H9 (cell line): Measurements from ENCODE around the gene ILDR1. TPM values are rescaled to one million over a fixed set of nuclear protein-coding genes. Genes with fewer than 3 reads are reported as not detected.

Source experiments
- DNase-seq: peaks from one replicate; pipeline ENCODE4 v3.0.0-alpha.2; 2017
- H2AFZ ChIP-seq: one replicate; pipeline ENCODE4 v1.6.1; 2013; ENCODE audit warnings: mild to moderate bottlenecking, low read length, control low read depth, moderate library complexity
- H2AK5ac ChIP-seq: 2 replicates; pipeline ENCODE4 v1.6.1; 2013; ENCODE audit warnings: low read length, control low read depth, mixed read lengths; ENCODE audit not compliant: insufficient read length
- H2BK120ac ChIP-seq: one replicate; pipeline ENCODE4 v1.6.1; 2013; ENCODE audit warnings: low read depth, mild to moderate bottlenecking, low read length, control low read depth, inconsistent platforms; ENCODE audit not compliant: poor library complexity, severe bottlenecking
- H2BK12ac ChIP-seq: 2 replicates; pipeline ENCODE4 v1.6.1; 2013; ENCODE audit warnings: low read length, control low read depth, mixed read lengths, low read depth; ENCODE audit not compliant: insufficient read length
- H2BK15ac ChIP-seq: 2 replicates; pipeline ENCODE4 v1.6.1; 2013; ENCODE audit warnings: low read depth, low read length, control low read depth
- H2BK20ac ChIP-seq: one replicate; pipeline ENCODE4 v1.6.1; 2013; ENCODE audit warnings: low read depth, mild to moderate bottlenecking, low read length, control low read depth, inconsistent platforms; ENCODE audit not compliant: poor library complexity, severe bottlenecking
- H2BK5ac ChIP-seq: 2 replicates; pipeline ENCODE4 v1.6.1; 2013; ENCODE audit warnings: low read length, control low read depth, mixed read lengths; ENCODE audit not compliant: insufficient read length
- H3K14ac ChIP-seq: 2 replicates; pipeline ENCODE4 v1.6.1; 2013; ENCODE audit warnings: low read length, control low read depth; ENCODE audit not compliant: insufficient read depth
- H3K18ac ChIP-seq: 2 replicates; pipeline ENCODE4 v1.6.1; 2013; ENCODE audit warnings: low read depth, mild to moderate bottlenecking, mixed read lengths, low read length, control low read depth; ENCODE audit not compliant: insufficient read length
- H3K23ac ChIP-seq: 2 replicates; pipeline ENCODE4 v1.6.1; 2013; ENCODE audit warnings: low read length, control low read depth, mixed read lengths, low read depth; ENCODE audit not compliant: insufficient read length
- H3K23me2 ChIP-seq: 2 replicates; pipeline ENCODE4 v1.6.1; 2013; ENCODE audit warnings: low read depth, mild to moderate bottlenecking, mixed read lengths, low read length, control low read depth; ENCODE audit not compliant: insufficient read length, poor library complexity, severe bottlenecking
- H3K27ac ChIP-seq: 2 replicates; pipeline ENCODE4 v1.5.1; 2013; ENCODE audit warnings: low read length, control low read depth, mixed read lengths, low read depth; ENCODE audit not compliant: insufficient read length
- H3K27me3 ChIP-seq: 2 replicates; pipeline ENCODE4 v1.6.1; 2013; ENCODE audit warnings: low read length, control low read depth, inconsistent platforms; ENCODE audit not compliant: insufficient read depth
- H3K4ac ChIP-seq: 2 replicates; pipeline ENCODE4 v1.6.1; 2013; ENCODE audit warnings: low read depth, mild to moderate bottlenecking, control low read depth, inconsistent platforms, low read length, moderate library complexity
- H3K4me1 ChIP-seq: 2 replicates; pipeline ENCODE4 v1.6.1; 2013; ENCODE audit warnings: low read length, control low read depth, inconsistent platforms; ENCODE audit not compliant: insufficient read depth
- H3K4me2 ChIP-seq: 2 replicates; pipeline ENCODE4 v1.6.1; 2013; ENCODE audit warnings: low read length, control low read depth, mixed read lengths; ENCODE audit not compliant: insufficient read length, insufficient read depth
- H3K56ac ChIP-seq: 2 replicates; pipeline ENCODE4 v1.6.1; 2013; ENCODE audit warnings: low read depth, mild to moderate bottlenecking, mixed read lengths, low read length, control low read depth; ENCODE audit not compliant: insufficient read length
- H3K79me1 ChIP-seq: 2 replicates; pipeline ENCODE4 v1.6.1; 2013; ENCODE audit warnings: low read depth, mild to moderate bottlenecking, moderate library complexity, low read length, control low read depth, inconsistent platforms; ENCODE audit not compliant: insufficient read depth, poor library complexity, severe bottlenecking
- H3K79me2 ChIP-seq: 2 replicates; pipeline ENCODE4 v1.6.1; 2013; ENCODE audit warnings: low read length, control low read depth, inconsistent platforms; ENCODE audit not compliant: insufficient read depth
- H3K9ac ChIP-seq: 2 replicates; pipeline ENCODE4 v1.6.1; 2013; ENCODE audit warnings: low read length, control low read depth, mixed read lengths; ENCODE audit not compliant: insufficient read length; ENCODE audit errors: extremely low read depth
- H3K9me3 ChIP-seq: one replicate; pipeline ENCODE4 v1.6.1; 2013; ENCODE audit warnings: low read depth, low read length, inconsistent platforms; ENCODE audit not compliant: control insufficient read depth
- H3T11ph ChIP-seq: one replicate; pipeline ENCODE4 v1.6.1; 2013; ENCODE audit warnings: mild to moderate bottlenecking, low read length, control low read depth, inconsistent platforms
- H4K20me1 ChIP-seq: one replicate; pipeline ENCODE4 v1.6.1; 2013; ENCODE audit not compliant: control insufficient read depth, insufficient read length, insufficient read depth
- H4K5ac ChIP-seq: 2 replicates; pipeline ENCODE4 v1.6.1; 2013; ENCODE audit warnings: low read depth, mild to moderate bottlenecking, mixed read lengths, low read length, control low read depth; ENCODE audit not compliant: insufficient read length
- H4K8ac ChIP-seq: replicated peaks from 2 replicates; pipeline ENCODE4 v1.6.1; 2013; ENCODE audit warnings: low read length, control low read depth, mixed read lengths, low read depth; ENCODE audit not compliant: insufficient read length
- H4K91ac ChIP-seq: 2 replicates; pipeline ENCODE4 v1.6.1; 2013; ENCODE audit warnings: low read depth, mild to moderate bottlenecking, moderate library complexity, mixed read lengths, low read length, control low read depth; ENCODE audit not compliant: insufficient read length
- H3K27ac Mint-ChIP-seq, 3 experiments: 2 replicates in 2 of 3; 3 replicates in 1 of 3; pipeline ENCODE4 v1.8.0; 2020 to 2021; ENCODE audit warnings: mixed read lengths in 3 of 3, mild to moderate bottlenecking in 1 of 3, moderate library complexity in 1 of 3
- H3K27me3 Mint-ChIP-seq: 2 replicates; pipeline ENCODE4 v1.8.0; 2021; ENCODE audit warnings: low read depth, mild to moderate bottlenecking, moderate library complexity, mixed read lengths
- H3K36me3 Mint-ChIP-seq, 3 experiments: 2 replicates in 2 of 3; 3 replicates in 1 of 3; pipeline ENCODE4 v1.8.0; 2020 to 2021; ENCODE audit warnings: low read depth in 3 of 3, mixed read lengths in 3 of 3; ENCODE audit not compliant: insufficient read depth in 1 of 3
- H3K4me1 Mint-ChIP-seq, 2 experiments: 2 replicates each; pipeline ENCODE4 v1.8.0; 2020; ENCODE audit warnings: mixed read lengths in 2 of 2
- H3K4me3 Mint-ChIP-seq, 2 experiments: 2 replicates in 1 of 2; 3 replicates in 1 of 2; pipeline ENCODE4 v1.8.0; 2020 to 2021; ENCODE audit warnings: mild to moderate bottlenecking in 2 of 2, mixed read lengths in 2 of 2, moderate library complexity in 1 of 2
- H3K9me3 Mint-ChIP-seq, 2 experiments: 2 replicates in 1 of 2; 3 replicates in 1 of 2; pipeline ENCODE4 v1.8.0; 2020; ENCODE audit warnings: mild to moderate bottlenecking in 2 of 2, mixed read lengths in 2 of 2, moderate library complexity in 1 of 2
- WGBS: extraction: QIAGEN DNeasy Blood & Tissue Kit; methylation state at CpG from one replicate; pipeline ENCODE4 v1.1.7; 2013; ENCODE audit warnings: missing lambda C conversion rate, low lambda C conversion rate, mixed read lengths; ENCODE audit not compliant: insufficient read length; ENCODE audit errors: extremely low coverage; 5-methylcytosine and 5-hydroxymethylcytosine counted together
- total RNA-seq: library from RNA; stranded (reverse); gene quantifications from 2 replicates; pipeline ENCODE4 v1.2.1, GENCODE V29; 2021
- TF ChIP-seq, protein P1 (sequence below): fragments of 200-600 bp; sonication (generic); conservative IDR thresholded peaks from 3 replicates; pipeline ENCODE4 v1.8.0; 2021; ENCODE audit warnings: antibody characterized with exemption, mild to moderate bottlenecking

Gene ILDR1
- total RNA-seq, 1 experiment from 2014 or later = 0.68 TPM

DNA sequence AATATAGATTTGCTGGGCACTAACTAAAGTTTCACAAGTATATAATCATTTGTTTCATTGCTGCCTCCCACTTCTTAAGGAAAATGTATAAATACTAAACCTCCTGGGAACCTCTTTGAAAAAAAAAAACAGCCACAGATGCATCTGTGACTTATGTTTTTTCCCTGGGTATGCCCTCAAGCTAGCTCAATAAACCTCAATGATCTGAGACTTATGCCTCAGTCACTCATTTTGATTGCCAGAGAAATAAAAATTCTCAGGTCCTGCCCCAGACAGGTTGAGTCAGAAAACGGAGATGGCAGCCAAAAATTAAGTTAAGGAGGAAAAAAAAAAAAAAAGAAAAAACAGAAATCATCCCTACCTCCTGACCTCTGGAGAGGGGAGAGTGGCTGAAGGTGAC lies 22.1 kb downstream of the ILDR1 start:
- H3K27ac ChIP-seq = no peak overlapping the region
- H2BK120ac ChIP-seq = no peak overlapping the region
- no peaks in the 10 kb centered on the region for H3K27me3 ChIP-seq
- no peak overlapping the region for H3T11ph ChIP-seq
- Mint-ChIP-seq H3K9me3 (no peaks in the 10 kb centered on the region), H3K4me1 (peaks cover 26 to 33% of the 10 kb centered on the region in 2 experiments), H3K27me3 (no peaks in the 10 kb centered on the region), H3K4me3 (no peak overlapping the region), H3K27ac (no peak overlapping the region), H3K36me3 (peaks cover 0 to 1% (median 0%) of the 10 kb centered on the region in 3 experiments; a peak in 1 of 7 replicates)
- no peak overlapping the region for H2AK5ac ChIP-seq
- H4K20me1 ChIP-seq = no peaks in the 10 kb centered on the region
- H2BK20ac ChIP-seq = no peak overlapping the region
- no CpG with 5 or more reads among the region's 1 CpG for WGBS
- no peak for DNase-seq
- peaks cover 12% of the 10 kb centered on the region for H3K4me1 ChIP-seq
- no peaks in the 10 kb centered on the region for H3K79me1 ChIP-seq
- H3K14ac ChIP-seq = no peak overlapping the region
- no peaks in the 10 kb centered on the region for H3K23me2 ChIP-seq
- H3K79me2 ChIP-seq = no peaks in the 10 kb centered on the region
- no peak overlapping the region for H3K9ac ChIP-seq
- no peaks in the 10 kb centered on the region for H3K9me3 ChIP-seq
- no peak overlapping the region for H2BK15ac ChIP-seq
- H4K5ac ChIP-seq = no peak overlapping the region
- no peak overlapping the region for H3K56ac ChIP-seq
- no peak overlapping the region for H2BK12ac ChIP-seq
- H3K4ac ChIP-seq = no peak overlapping the region
- no peak overlapping the region for H3K18ac ChIP-seq
- H3K4me2 ChIP-seq = no peak overlapping the region
- H4K91ac ChIP-seq = no peak overlapping the region
- H2AFZ ChIP-seq = no peak overlapping the region
- TF ChIP-seq, protein P1, sequence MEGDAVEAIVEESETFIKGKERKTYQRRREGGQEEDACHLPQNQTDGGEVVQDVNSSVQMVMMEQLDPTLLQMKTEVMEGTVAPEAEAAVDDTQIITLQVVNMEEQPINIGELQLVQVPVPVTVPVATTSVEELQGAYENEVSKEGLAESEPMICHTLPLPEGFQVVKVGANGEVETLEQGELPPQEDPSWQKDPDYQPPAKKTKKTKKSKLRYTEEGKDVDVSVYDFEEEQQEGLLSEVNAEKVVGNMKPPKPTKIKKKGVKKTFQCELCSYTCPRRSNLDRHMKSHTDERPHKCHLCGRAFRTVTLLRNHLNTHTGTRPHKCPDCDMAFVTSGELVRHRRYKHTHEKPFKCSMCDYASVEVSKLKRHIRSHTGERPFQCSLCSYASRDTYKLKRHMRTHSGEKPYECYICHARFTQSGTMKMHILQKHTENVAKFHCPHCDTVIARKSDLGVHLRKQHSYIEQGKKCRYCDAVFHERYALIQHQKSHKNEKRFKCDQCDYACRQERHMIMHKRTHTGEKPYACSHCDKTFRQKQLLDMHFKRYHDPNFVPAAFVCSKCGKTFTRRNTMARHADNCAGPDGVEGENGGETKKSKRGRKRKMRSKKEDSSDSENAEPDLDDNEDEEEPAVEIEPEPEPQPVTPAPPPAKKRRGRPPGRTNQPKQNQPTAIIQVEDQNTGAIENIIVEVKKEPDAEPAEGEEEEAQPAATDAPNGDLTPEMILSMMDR = no peak
- H4K8ac ChIP-seq = no peak overlapping the region
- no peak overlapping the region for H3K23ac ChIP-seq
- no peak overlapping the region for H2BK5ac ChIP-seq
